SW480 (cell line): ENCODE results near the gene HOXB3.
A peak's percentile ranks its signal among the peaks of the same experiment; 100 is the strongest.

Source experiments
- DNase-seq: peaks from one replicate; pipeline ENCODE4 v3.0.0-alpha.2; 2016; ENCODE audit warnings: low spot score

Gene HOXB3

DNA sequence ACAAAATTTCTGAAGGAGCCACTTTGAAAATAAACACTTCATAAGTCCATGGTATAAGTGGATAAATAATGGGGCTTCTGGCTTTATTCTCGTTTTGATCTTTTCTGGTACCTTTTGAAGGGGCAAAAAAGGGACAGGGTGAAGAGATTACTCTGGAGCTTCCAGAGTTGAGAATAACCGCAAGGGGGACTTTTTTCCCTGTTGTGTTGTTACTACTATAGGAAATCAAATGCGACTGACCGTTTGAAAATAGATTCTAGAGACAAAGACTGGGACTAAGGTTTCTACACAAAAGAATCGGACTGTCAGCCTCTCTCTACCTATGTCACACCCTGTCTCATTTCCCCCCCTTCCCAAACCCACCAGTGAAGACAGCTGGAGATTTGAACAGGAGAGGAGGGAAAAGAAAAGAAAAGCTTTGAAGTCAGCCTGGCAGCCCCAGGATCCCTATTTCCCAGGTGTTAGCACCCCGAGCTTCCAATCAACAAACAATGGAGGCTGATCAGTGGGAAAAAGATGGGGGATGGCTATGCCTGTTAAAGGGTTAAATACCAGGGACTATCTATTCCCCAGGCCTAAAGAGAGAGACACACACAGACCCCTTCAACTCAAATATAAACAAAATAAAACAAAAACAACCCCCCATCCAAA is 20.2 kb downstream of the HOXB3 start:
- no peak for DNase-seq

DNA sequence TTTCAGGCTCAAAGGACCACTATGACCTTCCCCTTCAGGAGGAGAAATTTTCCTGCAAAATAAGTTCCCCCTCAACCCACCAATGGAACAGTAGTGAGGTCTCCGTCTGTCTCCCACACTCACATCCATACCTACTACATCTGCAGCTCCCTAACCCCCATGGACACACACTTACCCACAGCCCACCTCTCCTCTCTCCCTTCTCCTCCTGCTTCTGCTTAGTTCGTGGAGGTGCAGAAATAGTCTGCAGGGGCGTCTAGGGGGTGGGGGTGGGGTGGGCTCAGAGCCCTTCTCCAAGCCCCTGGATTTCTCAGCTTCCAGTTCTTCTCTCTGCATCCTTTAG is 20.8 kb downstream of the HOXB3 start:
- DNase-seq = no peak

DNA sequence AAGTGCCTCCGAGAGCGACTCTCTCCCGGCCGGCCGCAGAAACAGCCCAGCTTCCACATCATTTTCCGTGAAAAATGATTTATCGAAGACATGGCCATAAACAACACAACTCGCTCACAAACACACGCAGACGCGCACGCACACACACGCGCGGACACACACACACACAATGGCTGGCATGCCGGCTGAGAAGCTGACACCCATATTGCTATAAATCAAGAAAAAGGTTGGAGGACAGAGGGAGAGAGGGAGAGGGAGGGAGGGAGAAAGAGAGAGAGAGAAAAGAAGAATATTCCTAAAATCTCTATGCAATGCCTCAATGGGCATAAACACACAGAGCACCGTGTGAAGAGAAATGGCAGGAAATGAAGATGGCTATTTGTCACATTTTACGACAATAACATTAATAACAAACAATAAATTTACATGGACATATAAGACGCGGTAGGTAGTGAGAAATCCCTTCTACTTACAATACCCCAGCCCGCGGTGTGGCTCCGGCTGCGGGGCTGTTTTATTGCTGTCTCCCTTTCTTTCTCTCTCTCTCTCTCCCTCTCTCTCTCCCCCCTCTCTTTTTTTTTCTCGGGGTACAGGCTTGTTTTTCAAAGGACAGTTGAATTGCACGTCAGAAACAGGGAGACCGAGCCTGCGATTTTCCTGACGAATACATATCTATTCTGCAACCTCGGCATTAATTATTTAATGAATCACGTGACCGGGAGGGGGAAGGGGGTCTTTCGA is 21.4 kb downstream of the HOXB3 start:
- no peak for DNase-seq

- no peak for DNase-seq
Observed at GRCh38 chr17:48567646-48568354, 22.2 kb downstream of the HOXB3 start.

- no peak for DNase-seq
Observed at GRCh38 chr17:48567209-48567608, 22.8 kb downstream of the HOXB3 start.

DNA sequence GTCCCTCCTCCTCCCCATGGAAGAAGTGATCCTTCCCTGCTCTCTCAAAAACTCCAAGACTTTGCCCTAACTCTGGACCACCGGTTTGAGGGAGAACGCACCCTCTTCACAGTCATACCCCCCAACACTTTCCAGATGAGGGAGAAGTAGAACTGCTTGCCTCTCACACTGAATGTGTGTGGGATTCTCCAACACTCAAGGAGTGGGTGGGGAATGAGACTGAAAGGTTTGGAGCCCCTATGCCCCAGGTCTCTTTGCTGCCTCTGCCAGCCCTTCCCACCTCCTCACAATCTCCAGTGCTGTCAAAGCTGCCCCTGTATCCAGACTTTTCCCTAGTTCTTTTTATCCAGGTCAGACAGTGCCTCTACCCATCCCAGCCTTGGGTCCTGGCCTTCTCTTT is 23.3 kb downstream of the HOXB3 start:
- DNase-seq = no peak

- DNase-seq = no peak
Observed at GRCh38 chr17:48565925-48566710, 23.9 kb downstream of the HOXB3 start.

DNA sequence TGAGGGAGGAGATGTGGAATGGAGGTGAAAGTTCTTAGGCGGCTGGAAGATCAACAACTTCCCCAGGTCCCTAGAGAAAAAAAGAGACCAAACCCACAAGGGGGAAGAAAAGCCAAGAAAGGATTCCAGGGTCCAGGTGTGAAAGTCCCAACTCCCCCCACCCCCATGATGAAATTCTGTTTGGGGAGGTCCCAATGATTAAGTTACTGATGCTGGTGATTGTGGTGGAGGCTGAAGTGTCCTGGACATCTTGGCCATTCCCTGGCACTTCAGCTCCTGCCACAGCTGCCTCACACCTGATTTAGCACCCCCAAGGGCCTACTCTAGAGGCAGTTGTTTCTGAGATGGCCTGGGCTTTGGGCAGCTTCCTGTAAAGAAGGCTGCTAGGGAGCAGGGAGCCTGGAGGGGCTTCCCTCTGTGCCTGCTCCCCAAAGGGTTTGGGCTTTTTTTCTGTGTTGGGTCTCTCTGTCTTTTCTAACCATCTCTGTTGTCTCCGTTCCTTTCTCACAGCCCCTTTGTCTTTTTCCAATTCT is 25.0 kb downstream of the HOXB3 start:
- no peak for DNase-seq

- DNase-seq = no peak
Observed at GRCh38 chr17:48564188-48565021, 25.6 kb downstream of the HOXB3 start.

DNA sequence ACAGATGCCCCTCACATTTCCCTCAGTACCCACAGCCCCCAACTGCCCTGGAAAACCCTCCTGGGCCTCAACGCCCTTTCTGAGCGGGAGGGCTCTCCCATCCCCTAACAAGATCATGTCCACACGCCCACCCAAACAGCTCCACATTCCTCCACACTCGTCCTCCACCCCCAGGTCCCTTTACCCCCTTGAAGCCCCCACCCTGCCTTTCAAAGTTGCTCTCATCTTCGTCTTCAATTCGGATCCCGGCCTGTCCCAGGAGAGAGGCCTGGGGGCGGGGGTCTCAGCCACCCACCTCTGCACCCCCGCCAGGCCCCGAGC is 26.2 kb downstream of the HOXB3 start:
- no peak for DNase-seq

- no peak for DNase-seq
Observed at GRCh38 chr17:48563385-48563838, 26.6 kb downstream of the HOXB3 start.

GRCh38 chr17:48562934-48563333 is 27.1 kb downstream of the HOXB3 start:
- no peak for DNase-seq

DNA sequence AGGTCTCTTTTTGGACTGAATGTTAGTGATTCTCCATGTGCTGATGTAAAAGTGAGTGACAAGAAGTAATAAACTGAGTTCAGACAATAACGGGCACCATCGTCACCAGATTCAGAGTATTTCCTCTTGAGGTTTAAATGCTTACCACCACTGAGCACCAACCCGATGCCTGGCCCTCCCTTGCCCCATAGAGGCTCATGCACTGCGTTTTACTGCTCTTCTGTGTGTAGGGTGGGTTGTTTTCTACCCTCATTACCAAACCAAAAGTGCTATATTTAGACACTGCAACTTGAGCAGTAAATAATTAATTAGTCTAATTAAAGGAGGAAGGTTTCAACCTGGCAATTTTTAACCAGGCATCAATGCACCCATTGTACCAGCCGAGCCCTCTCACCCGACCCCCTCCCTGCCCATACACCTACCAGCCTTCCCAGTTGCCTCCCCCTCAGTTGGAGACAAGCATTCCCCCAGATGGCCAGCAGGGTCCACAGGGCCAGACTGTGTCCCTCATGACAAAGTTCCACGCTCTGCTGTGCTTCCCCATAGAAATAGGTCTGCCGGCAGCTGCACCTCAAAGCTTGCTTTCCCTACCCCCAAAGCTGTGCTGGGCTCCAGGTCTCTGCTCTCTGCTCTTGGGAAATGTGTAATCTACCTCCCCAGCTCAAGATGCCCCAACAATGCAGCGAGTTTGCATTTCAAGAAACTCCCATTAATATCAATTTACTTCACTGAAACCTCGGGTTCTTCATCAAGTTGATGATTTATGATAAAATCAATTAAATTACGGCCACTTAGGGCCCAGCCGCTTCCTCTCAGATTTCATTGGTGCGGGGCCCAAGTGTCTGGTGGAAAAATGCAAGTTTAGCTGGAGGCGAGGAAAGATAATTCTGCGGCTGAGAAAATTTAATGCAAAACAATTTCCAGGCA is 27.9 kb downstream of the HOXB3 start:
- DNase-seq = peak; percentile 39

DNA sequence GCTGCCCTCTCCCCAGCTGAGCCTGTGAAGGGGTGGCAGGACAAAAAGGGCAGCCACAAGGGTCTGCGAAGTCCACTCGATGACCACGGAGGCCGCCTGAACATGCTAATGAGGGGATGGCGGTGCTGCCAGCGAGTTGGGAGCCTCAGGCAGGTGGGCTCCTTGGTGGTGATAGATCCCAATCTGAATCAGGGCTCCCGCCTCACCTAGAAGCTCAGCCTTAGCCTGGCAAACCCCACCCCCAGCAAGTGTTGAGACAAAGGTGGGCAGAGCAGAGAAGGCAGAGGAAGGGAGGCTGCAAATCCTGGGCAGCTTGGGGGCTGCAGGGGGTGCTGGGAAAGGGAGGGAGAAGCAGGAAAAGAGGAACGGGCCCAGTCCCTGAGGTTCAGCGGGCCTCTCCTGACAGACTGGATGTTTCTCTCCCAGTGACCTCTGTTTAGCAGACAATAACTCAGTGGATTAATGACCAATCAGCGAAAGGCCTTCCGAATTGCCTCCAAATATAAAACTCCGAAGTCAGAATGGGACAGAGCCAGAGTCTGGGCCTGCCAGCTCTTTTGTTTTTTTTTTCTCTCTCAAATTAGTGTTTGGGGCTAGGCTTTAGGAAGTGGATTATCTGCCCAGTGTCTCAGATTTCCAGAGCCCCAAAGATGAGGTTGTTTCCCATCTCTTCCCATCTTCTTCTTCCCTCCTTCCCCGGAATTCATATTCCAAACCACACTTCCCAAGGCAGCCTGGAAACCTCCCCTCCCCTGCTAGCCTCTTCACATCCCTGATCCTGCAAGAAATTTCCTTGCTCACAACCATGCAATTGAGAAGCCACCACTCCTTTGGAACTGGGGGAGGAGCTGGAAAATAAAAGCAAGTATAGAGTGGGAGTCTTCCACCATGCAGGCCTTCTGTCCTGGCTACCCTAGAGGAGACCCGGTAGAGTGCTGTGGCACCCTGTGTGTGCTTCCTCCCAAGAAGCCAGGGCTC is 29.9 kb downstream of the HOXB3 start:
- no peak for DNase-seq

DNA sequence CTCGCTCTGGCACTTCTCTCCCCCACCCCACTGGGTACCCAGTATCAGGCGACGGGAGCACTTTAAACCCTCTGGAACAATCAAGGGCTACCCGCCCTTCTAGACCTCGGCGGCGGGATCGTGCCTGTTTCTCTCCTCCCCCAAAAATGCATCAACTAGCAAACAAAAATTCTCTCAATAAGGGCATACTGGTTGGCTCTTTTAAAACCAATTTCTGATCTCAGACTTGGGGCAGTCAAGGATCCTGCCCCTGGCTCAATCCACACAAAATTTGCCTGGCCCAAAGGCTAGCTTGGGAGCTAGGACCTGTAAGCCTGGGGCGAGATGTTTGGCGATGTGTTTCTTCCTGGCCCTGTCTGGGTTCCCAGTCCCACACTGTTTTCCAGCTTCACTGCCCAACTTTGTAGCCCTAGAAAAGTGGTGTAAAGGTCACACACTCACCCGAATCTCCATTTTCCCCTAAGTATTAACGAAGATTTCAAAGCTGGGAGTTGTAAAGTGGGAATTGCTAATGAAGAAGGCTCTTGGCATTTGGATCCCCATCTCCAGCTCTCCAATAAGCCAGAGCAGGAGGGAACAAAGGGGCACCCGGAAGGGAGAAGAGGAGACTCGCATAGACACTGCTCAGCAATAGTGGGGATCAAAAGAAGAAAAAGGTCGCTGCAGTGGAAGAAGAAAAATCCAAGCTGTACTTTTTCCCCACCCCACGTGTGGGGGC is 30.8 kb downstream of the HOXB3 start:
- no peak for DNase-seq

DNA sequence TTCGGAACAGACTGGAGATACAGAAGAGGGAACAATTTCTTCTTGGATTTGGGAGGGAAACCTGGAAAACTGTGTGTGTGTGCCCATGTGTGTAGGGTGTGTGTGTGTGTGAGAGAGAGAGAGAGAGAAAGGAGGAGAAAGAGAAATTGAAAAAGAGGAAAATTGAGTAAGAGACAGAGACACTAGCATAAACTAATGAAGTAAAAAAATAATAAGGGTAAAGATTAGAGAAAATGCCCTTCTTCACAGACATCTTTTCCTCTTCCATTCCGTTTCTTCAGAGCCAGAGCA is 31.3 kb downstream of the HOXB3 start:
- DNase-seq = no peak

DNA sequence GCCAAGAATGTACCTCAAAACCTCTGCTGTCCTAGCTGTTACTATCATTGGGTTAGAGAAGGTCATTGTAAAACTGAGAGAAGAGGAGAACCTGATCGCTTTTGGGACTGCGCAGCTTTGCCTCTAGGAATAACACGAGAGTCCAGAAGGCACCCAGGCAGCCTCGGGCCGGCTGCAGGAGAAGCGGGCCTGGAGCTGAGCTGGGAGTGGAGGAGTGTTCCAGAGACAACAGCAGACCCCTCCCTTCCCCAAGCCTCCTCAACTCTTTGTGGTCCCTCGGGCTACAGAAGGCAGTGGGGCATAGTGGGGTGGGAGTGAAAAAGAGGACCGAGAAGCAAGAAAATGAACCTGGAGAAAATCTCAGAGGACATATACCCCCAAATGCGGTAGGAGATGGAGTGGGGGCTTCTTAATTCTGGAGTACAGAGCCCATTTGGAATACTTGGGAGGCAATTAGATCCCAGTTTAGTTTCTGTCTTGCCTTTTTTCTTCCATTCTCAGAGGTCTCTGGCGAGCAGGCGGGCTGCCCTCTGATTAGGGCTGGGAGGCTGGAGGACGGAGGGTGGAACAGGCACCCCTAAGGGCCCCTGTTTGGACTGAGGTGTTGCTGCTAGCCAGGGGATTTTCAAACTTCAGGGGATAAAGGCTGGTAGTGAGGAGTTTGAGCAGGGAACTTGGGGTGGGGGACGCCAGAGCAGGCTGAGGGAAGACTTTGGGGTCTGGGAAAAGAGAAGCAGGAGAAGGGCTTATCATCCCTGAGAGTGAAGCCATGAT is 31.8 kb downstream of the HOXB3 start:
- DNase-seq = no peak
